Measurements from ENCODE around the gene ROGDI. TPM values are rescaled to one million over a fixed set of nuclear protein-coding genes. Genes with fewer than 3 reads are reported as not detected.

Gene ROGDI
- total RNA-seq, 1 experiment from 2014 or later: 36.4 TPM

GRCh38 chr16:4795181-4795827, 7.1 kb downstream of the ROGDI start, which contains the start of gene SMIM22:
TSS of gene SMIM22 (plus strand) at chr16:4795369. CDS start at chr16:4795735, 366 bp downstream.
- no peak within 1 kb of the TSS for H3K18ac ChIP-seq (ENCODE audit: insufficient read length, low read depth, low read length)
- no peaks in the 10 kb centered on the region for H3K79me1 ChIP-seq (ENCODE audit: insufficient read depth, low read depth, low read length, poor library complexity, severe bottlenecking)
- DNase-seq: no peak
- H2BK15ac ChIP-seq (ENCODE audit: low read depth, low read length): no peak within 1 kb of the TSS
- H3K79me2 ChIP-seq (ENCODE audit: insufficient read depth, low read length): no peaks in the 10 kb centered on the region
- no peak within 1 kb of the TSS for H2BK20ac ChIP-seq (ENCODE audit: low read depth, low read length, poor library complexity, severe bottlenecking)
- no peak within 1 kb of the TSS for H3K56ac ChIP-seq (ENCODE audit: insufficient read length, low read depth, low read length)
- no peak within 1 kb of the TSS for H3K4me2 ChIP-seq (ENCODE audit: insufficient read depth, insufficient read length, low read length)
- Mint-ChIP-seq H3K4me1 (peaks cover 0 to under 1% of the 10 kb centered on the region in 2 experiments; a peak in 2 of 4 replicates), H3K36me3 (ENCODE audit: insufficient read depth in 1 of 3, low read depth in 3 of 3) (peaks cover 1 to 19% (median 12%) of the 10 kb centered on the region in 3 experiments), H3K27ac (no peak within 1 kb of the TSS; a peak in 1 of 7 replicates), H3K27me3 (ENCODE audit: low read depth) (no peaks in the 10 kb centered on the region; the same call in 1 of the 2 replicates), H3K4me3 (no peak within 1 kb of the TSS), H3K9me3 (no peaks in the 10 kb centered on the region)
- H3K23me2 ChIP-seq (ENCODE audit: insufficient read length, low read depth, low read length, poor library complexity, severe bottlenecking): no peaks in the 10 kb centered on the region
- no peaks in the 10 kb centered on the region for H3K27me3 ChIP-seq (ENCODE audit: insufficient read depth, low read length)
- no peak within 1 kb of the TSS for H4K5ac ChIP-seq (ENCODE audit: insufficient read length, low read depth, low read length)
- H4K8ac ChIP-seq (replicated peaks; ENCODE audit: insufficient read length, low read depth, low read length): no peak within 1 kb of the TSS
- no peaks in the 10 kb centered on the region for H4K20me1 ChIP-seq (ENCODE audit: control insufficient read depth, insufficient read depth, insufficient read length)
- no peak within 1 kb of the TSS for H3K9ac ChIP-seq (ENCODE audit: extremely low read depth, insufficient read length, low read length)
- H3K14ac ChIP-seq (ENCODE audit: insufficient read depth, low read length): no peak within 1 kb of the TSS; the same call in 1 of the 2 replicates
- no peak within 1 kb of the TSS for H3K23ac ChIP-seq (ENCODE audit: insufficient read length, low read depth, low read length)
- no peak within 1 kb of the TSS for H4K91ac ChIP-seq (ENCODE audit: insufficient read length, low read depth, low read length)
- H2BK120ac ChIP-seq (ENCODE audit: low read depth, low read length, poor library complexity, severe bottlenecking): no peak within 1 kb of the TSS
- no peaks in the 10 kb centered on the region for H3K9me3 ChIP-seq (ENCODE audit: control insufficient read depth, low read depth, low read length)
- TF ChIP-seq CTCF (conservative IDR thresholded peaks at IDR 0.05): no peak
- H3K4me1 ChIP-seq (ENCODE audit: insufficient read depth, low read length): no peaks in the 10 kb centered on the region
- no peak within 1 kb of the TSS for H2BK12ac ChIP-seq (ENCODE audit: insufficient read length, low read depth, low read length)
- H2AK5ac ChIP-seq (ENCODE audit: insufficient read length, low read length): no peak within 1 kb of the TSS
- H3K27ac ChIP-seq (ENCODE audit: insufficient read length, low read depth, low read length): no peak within 1 kb of the TSS
- no peak within 1 kb of the TSS for H2BK5ac ChIP-seq (ENCODE audit: insufficient read length, low read length)
- H3K4ac ChIP-seq (ENCODE audit: low read depth, low read length): no peak within 1 kb of the TSS
- H3T11ph ChIP-seq (ENCODE audit: low read length): no peak within 1 kb of the TSS
- H2AFZ ChIP-seq (ENCODE audit: low read length): no peak within 1 kb of the TSS
- no CpG with 5 or more reads among the region's 14 CpGs for WGBS (ENCODE audit: extremely low coverage, insufficient read length, low lambda C conversion rate)
